HUES48 (cell line): ENCODE data around the gene OSBPL2.

ENCODE experiments used
- H3K27ac ChIP-seq: one replicate; pipeline ENCODE4 v1.7.0; 2013; ENCODE audit warnings: low read depth, low read length, inconsistent platforms
- H3K27me3 ChIP-seq: 2 replicates; pipeline ENCODE4 v1.6.1; 2013; ENCODE audit warnings: mild to moderate bottlenecking, low read length; ENCODE audit not compliant: control insufficient read depth, insufficient read depth
- H3K36me3 ChIP-seq: 2 replicates; pipeline ENCODE4 v1.6.1; 2013; ENCODE audit warnings: low read length; ENCODE audit not compliant: control insufficient read depth, insufficient read depth
- H3K4me1 ChIP-seq: 2 replicates; pipeline ENCODE4 v1.6.1; 2013; ENCODE audit warnings: mild to moderate bottlenecking, low read length; ENCODE audit not compliant: control insufficient read depth, insufficient read depth
- H3K4me3 ChIP-seq: 2 replicates; pipeline ENCODE4 v1.5.1; 2013; ENCODE audit warnings: mild to moderate bottlenecking, low read depth, low read length
- H3K9ac ChIP-seq: 2 replicates; pipeline ENCODE4 v1.6.1; 2013; ENCODE audit warnings: mild to moderate bottlenecking, low read depth, low read length, moderate library complexity
- H3K9me3 ChIP-seq: 2 replicates; pipeline ENCODE4 v1.6.1; 2013; ENCODE audit warnings: low read length; ENCODE audit not compliant: control insufficient read depth, insufficient read depth

Gene OSBPL2

DNA sequence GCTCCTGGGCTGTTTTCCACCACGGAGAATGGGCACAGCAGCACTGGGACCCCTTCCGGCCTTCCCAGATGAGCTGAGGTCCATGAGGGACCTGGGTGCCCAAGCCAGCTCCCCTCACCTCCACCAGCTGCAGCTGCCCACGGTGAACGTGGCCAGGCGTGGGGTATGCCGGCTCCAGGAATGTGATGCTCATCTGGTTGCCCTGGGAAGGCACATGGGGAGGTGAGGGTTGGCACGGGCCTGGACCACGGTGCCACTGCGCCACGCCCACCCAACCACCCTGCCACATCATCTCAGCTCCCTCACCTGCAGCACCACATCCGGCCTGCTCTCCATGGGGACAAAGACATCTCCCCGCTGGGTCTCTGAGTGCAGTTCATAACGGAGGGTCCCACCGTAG, 88.2 kb downstream of the OSBPL2 start:
- Histone ChIP-seq H3K36me3 (peaks cover 90% of the 10 kb centered on the region), H3K4me3 (no peak overlapping the region), H3K4me1 (no peaks in the 10 kb centered on the region), H3K9me3 (no peaks in the 10 kb centered on the region), H3K27me3 (no peaks in the 10 kb centered on the region), H3K9ac (no peak overlapping the region), H3K27ac (no peak overlapping the region)

DNA sequence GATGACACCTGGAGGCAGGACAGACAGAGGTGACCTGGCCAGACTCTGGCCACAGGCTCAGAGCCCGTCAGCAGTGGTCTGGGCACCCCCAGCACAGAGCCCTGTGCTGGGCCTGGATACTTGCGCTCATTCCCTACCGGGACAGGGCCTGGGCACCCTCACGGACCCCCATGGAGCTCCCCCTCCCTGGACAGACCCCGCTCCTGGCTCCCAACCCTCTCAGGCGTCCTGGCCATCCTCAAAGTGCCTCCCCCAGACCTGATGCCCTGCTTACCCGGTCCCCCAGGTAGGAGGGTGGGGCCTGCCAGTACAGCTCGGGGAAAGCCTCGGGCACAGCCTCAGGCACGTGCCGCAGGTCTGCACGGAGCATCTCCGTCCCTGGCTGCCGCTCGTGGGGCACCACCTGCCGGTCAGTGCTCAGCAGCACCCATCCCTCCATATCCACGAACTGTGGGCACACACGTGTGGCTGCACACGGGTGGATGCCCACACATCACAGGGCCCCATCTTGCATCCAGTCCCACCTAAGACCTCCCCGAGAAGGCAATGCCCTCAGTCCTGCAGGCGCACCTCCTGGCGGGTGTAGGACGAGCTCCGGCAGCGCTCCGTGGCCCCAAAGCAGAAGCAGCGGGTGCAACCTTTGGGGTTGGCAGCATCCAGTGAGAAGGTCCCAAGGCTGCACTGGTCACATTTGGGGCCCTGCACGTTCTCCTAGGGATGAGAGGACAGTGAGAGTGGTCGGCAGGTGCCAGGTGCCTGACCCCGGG, 88.8 kb downstream of the OSBPL2 start:
- Histone ChIP-seq H3K4me3 (no peak overlapping the region), H3K9ac (no peak overlapping the region), H3K9me3 (no peaks in the 10 kb centered on the region), H3K27ac (no peak overlapping the region), H3K36me3 (peaks cover 90% of the 10 kb centered on the region), H3K27me3 (no peaks in the 10 kb centered on the region), H3K4me1 (no peaks in the 10 kb centered on the region)

DNA sequence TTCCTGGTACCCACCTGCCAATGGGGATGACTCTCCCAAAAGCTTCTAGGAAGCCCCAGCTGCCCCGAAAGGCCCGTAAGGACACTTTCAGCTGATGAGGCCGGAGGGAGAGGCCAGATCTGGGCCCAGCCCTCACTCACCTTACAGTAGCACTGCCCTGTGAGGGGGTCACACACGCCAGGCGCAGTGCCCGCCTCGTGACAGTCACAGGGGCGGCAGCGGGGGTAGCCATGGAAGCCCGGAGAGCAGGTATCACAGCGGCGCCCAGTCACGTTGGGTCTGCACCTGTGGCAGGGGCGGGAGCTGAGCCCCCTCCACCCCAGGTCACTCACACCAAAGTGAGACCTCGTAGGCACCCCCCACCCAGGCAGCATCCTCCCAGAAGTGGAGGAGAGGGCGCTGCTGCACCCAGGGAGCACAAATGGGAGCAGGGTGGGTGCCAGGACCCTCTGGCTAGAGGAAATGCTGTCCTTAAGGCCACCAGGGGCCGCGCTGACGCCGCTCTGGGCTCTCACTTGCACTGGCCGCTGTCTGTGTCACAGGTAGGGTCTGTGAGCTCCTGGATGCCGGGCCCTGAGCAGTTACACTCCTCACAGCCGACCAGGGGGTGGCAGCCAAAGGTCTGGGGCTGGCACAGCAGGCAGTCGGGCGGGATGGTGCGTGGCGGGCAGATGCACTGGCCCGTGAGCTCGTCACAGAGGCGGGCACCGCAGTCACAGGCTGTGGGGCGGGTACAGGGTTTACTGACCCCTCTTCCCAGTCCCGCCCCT, 89.6 kb downstream of the OSBPL2 start:
- Histone ChIP-seq H3K27me3 (no peaks in the 10 kb centered on the region), H3K4me1 (no peaks in the 10 kb centered on the region), H3K9ac (no peak overlapping the region), H3K36me3 (peaks cover 97% of the 10 kb centered on the region), H3K9me3 (no peaks in the 10 kb centered on the region), H3K4me3 (no peak overlapping the region), H3K27ac (no peak overlapping the region)

DNA sequence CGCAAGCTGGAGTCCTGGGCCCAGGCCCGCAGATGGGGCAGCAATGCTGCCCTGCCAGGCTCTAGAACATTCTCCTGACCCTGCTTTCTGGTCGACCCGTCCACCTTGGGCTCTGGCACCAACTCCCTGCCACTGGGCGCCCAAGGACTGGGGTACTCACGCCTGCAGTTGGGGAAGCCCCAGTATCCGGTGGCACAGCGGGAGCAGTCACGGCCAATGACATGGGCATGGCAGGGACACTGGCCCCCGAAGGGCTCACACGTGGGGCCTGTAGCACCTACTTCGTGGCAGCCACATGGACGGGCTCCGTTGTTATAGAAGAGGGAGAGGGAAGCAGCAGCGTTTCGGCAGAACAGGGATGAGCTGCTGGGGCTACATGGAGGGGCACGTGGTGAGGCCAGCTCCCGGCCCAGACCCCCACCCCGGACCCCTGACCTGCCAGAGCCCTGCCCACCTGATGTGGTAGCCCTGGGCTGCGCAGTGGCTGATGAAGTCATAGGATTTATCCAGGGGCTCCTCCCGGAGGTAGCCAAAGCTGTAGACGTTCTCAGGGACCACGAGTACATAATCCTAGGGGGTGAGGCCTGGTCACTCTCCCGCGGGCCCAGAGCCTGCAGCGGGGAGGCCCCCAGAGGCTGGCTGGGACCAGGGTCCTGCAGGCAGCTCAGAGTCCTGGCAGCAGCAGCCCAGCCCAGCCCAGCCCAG, 90.5 kb downstream of the OSBPL2 start:
- H3K4me1 ChIP-seq = no peaks in the 10 kb centered on the region
- H3K36me3 ChIP-seq = peaks cover 96% of the 10 kb centered on the region
- H3K27ac ChIP-seq = no peak overlapping the region
- no peak overlapping the region for H3K4me3 ChIP-seq
- H3K9ac ChIP-seq = no peak overlapping the region
- no peaks in the 10 kb centered on the region for H3K27me3 ChIP-seq
- no peaks in the 10 kb centered on the region for H3K9me3 ChIP-seq

DNA sequence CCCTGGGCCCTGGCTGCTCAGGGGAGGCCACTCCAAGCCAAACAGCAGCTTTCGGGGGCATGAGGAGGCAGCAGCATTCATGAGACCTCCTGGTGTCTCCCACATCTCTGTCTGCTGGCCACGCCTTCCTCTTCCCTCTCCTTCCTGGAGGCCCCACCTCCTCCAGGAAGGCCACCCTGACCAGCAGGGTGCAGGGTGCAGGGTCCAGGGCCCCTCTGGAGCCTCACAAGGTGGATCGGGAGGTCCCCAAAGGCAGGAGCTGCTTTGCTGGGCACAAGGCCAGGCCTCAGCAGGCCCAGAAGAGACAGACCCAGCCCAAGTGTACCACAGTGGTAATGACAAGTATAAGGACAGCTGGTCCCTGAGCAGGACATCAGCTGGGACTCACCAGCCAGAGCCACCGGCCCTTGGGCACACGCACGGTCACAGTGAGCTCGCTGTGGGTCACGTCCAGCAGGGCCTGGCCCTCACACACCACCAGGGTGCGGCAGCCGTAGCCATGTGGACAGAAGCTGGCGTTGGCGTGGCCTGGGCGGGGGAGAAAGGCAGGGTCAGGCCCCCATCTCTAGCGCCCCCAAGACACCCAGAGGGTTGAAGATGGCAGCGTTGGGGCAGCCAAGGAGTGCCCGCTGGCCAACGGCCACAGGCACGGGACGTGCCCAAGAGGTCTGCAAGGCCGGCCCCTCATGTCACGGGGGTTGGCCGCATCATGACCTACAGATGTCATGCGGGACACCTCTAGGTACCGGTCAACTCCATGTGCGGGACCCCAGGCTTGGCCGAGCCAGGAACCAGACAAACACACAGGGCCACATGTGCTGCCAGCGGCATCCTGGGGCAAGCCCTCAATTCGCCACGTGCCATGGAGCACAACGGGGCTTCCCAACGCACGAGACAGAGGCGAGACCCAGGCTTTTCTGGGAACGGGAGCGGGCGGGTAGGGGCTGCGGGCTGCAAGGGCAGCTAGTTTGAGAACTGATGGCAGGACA, 91.4 kb downstream of the OSBPL2 start:
- Histone ChIP-seq H3K27me3 (no peaks in the 10 kb centered on the region), H3K9ac (no peak overlapping the region), H3K36me3 (peaks cover 95% of the 10 kb centered on the region), H3K4me1 (no peaks in the 10 kb centered on the region), H3K4me3 (no peak overlapping the region), H3K27ac (no peak overlapping the region), H3K9me3 (no peaks in the 10 kb centered on the region)

DNA sequence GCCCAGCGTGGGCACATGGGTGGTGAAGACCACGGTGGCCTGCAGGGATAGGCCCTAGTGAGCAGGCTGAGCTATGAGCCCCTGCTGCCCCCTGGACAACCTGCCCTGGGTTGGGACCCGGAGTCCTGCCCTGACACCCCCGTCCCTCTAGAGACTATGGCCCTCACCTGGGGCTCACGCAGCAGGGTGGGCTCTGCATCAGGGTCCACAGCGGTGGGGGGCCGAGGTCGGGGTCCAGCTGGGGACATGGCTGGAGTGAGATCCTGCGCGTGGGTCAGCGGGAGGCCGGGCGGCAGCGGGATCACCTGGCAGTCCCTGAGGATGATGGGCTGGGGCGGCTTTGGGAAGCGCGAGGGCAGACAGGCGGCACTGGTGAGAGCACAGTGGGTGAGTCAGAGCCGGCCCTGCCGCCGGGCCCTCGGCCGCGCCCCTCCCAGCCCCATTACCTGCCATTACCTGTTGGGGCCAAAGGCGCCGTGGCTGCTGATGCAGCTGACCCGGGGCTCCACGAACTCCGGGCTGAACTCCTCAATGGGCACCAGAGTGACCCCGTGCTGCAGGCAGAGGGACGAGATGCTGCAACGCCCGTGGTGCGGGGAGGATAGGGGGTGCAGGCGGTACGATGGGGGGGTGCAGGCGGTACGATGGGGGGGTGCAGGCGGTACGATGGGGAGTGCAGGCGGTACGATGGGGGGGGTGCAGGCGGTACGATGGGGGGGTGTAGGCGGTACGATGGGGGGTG, 92.4 kb downstream of the OSBPL2 start:
- H3K9ac ChIP-seq = no peak overlapping the region
- H3K27me3 ChIP-seq = no peaks in the 10 kb centered on the region
- H3K9me3 ChIP-seq = no peaks in the 10 kb centered on the region
- peaks cover 94% of the 10 kb centered on the region for H3K36me3 ChIP-seq
- H3K27ac ChIP-seq = no peak overlapping the region
- no peak overlapping the region for H3K4me3 ChIP-seq
- H3K4me1 ChIP-seq = no peaks in the 10 kb centered on the region

DNA sequence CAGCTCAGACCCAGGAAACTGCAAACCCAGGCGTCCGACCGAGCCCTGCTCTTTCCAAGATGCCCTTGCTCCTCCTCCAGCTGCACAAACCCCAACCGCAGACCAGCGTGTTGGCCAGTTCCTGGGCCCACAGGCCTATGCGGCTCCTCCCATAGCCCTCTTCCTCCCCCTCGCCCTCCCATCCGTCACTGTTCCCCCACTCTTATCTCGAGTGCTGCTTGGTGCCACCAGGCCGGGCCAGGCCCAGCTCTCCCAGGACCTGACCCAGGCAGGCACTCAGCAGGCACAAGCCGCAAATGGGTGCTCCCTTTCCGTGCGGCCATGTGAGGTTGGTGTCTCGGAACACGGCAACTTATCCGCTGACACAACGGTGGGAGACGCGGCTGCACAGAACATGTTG, 93.0 kb downstream of the OSBPL2 start:
- H3K4me1 ChIP-seq = no peaks in the 10 kb centered on the region
- no peaks in the 10 kb centered on the region for H3K27me3 ChIP-seq
- no peak overlapping the region for H3K9ac ChIP-seq
- H3K27ac ChIP-seq = no peak overlapping the region
- H3K36me3 ChIP-seq = peaks cover 94% of the 10 kb centered on the region
- H3K9me3 ChIP-seq = no peaks in the 10 kb centered on the region
- H3K4me3 ChIP-seq = no peak overlapping the region

DNA sequence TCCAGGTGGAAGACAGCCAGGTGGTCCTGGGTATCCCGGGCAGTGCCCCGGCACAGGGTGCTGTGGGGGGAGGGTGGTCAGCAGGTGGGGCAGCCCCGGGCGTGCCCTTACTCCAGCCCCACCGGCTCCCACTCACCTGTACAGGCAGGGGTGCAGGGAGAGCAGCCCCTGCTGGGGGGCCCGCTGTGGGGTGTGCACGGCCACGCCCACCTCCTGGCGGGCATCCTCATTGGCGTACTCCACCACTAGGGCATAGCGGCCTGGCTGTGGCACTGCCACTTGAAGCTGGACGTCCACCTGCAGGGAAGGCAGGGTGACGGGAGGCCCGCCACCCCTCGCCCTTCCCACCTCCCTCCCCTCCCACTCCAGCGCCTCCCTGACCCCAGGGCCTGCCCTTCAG, 94.1 kb downstream of the OSBPL2 start:
- Histone ChIP-seq H3K9me3 (no peaks in the 10 kb centered on the region), H3K27ac (no peak overlapping the region), H3K4me1 (no peaks in the 10 kb centered on the region), H3K36me3 (peaks cover 94% of the 10 kb centered on the region), H3K9ac (no peak overlapping the region), H3K4me3 (no peak overlapping the region), H3K27me3 (no peaks in the 10 kb centered on the region)

DNA sequence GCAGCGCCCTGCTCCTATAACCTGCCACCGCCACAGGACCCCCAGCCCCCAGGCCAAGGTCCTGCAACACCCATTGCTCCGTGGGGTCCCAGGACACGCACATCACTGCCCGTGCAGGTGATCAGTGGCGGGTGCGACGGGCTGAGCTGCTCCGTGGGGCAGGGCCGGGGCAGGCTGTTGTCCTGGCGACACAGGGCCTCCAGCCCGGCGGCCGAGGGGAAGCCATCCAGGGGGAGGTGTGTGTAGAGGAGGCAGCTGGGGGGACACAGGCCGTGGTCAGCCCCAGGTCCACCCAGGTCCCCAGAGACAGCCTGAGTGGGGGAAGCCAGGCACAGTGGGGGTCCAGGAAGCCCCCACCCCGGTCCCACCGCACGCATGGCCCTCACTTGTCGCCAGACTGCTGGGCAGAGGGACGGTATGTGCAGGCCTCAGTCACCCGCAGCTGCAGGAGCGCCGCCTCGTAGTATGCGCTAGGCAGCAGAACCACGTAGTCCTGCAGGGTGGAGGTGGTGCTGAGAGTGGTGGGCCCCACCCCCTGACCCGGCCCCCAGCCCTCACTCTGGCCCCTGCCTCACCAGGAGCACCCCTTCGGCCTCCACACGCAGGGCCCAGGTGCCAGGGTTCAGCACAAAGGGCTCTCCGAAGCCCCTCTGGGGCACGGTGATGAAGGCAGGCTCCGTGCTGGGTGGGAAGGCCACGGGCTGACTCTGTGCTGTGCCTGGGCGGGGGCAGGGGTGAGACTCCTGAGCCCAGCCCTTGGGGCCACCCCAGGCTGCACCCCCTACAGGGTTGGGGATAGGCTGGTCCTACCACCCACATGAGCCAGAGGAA, 94.9 kb downstream of the OSBPL2 start:
- Histone ChIP-seq H3K36me3 (peaks cover 94% of the 10 kb centered on the region), H3K4me1 (no peaks in the 10 kb centered on the region), H3K9me3 (no peaks in the 10 kb centered on the region), H3K4me3 (no peak overlapping the region), H3K9ac (no peak overlapping the region), H3K27ac (no peak overlapping the region), H3K27me3 (no peaks in the 10 kb centered on the region)
